Lower leg skin (tissue), 4 donors: ENCODE measurements around the gene FAM149A. TPM values are rescaled to one million over a fixed set of nuclear protein-coding genes. Genes with fewer than 3 reads are reported as not detected.

Experiments used
- DNase-seq, 2 donors: peaks; one replicate each; pipeline ENCODE4 v3.0.0-alpha.2; 2019; ENCODE audit warnings: low spot score in 2 of 2
- H3K4me3 ChIP-seq: fragments of 200-600 bp; sonication (generic); 2 replicates; pipeline ENCODE4 v1.5.1; 2017; ENCODE audit warnings: mild to moderate bottlenecking, low read depth; ENCODE audit not compliant: poor library complexity, severe bottlenecking
- POLR2A ChIP-seq, 2 donors: fragments of 450-650 bp; IDR thresholded peaks; one replicate each; pipeline ENCODE4 v1.6.1; 2016 to 2017; ENCODE audit warnings: antibody characterized with exemption in 2 of 2, mild to moderate bottlenecking in 1 of 2, moderate library complexity in 1 of 2
- WGBS, 2 donors: methylation state at CpG; one replicate each; pipeline ENCODE4 v1.1.5; 2018; 5-methylcytosine and 5-hydroxymethylcytosine counted together
- intact Hi-C: fragments of 100-400 bp; cut with DNase I; formaldehyde crosslinking; loops from one replicate; pipeline ENCODE4 v1.15.0; 2023; ENCODE audit warnings: low total_unique reads
- total RNA-seq, 4 donors: library from RNA; depleted of rRNA; stranded (reverse); fragments of >200 nt; gene quantifications; one replicate each; pipeline ENCODE4 v1.1.0, GENCODE V29; 2016
- TF ChIP-seq, protein P1 (sequence below), 3 donors: fragments of 450-650 bp; IDR thresholded peaks; one replicate each; pipeline ENCODE4 v1.5.1; 2016; ENCODE audit warnings: antibody characterized with exemption in 3 of 3, mild to moderate bottlenecking in 3 of 3, moderate library complexity in 2 of 3

Gene FAM149A
- 1 to 10 TPM in 3 of 4 donors, under 1 TPM in 1; 0.59 to 4.7 (median 2.7) TPM for total RNA-seq

DNA sequence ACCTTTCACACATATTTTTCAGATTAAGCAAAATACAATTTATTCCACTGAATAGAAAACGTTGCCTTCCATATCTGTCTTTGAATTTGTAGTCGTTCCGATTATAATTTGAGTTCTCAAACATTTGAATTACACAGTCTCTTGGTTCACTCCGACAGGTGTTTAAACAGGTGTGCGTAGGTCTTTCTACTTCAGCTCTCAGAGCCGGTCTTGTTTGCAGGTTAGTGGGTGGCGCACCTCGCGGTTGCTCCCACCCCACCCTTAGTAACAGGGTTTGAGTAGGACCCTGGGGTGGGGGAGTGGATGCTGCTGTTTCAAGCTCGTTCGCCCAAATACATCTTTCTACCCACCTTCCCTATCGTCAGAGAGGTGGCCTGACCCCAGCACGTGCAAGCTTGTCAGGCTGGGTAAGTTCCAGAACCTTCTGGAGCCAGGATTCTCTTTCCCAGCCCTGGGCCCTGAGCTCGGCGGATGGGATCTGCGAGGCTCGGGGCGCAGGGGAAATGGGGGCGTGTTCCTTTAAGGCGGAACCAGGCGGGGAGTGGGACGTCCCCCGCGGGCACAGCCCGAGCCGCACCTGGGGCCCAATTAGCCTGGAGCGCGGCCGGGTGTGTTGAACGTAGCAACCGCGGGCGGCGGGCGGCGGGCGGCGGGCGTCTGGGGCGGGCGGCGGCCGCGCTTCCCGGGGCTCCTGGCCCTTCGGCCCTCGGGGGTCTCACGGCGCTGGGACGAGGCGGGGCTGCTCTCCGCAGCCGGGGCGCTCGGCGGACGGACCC lies at the start of gene FAM149A:
Gene FAM149A, plus strand, starts transcription at position 591 of the 776 bp plus-strand sequence.
- peak within 1 kb of the TSS; percentile 17 for H3K4me3 ChIP-seq
- TF ChIP-seq POLR2A (IDR thresholded peaks at IDR 0.05): no peak
- TF ChIP-seq, protein P1, sequence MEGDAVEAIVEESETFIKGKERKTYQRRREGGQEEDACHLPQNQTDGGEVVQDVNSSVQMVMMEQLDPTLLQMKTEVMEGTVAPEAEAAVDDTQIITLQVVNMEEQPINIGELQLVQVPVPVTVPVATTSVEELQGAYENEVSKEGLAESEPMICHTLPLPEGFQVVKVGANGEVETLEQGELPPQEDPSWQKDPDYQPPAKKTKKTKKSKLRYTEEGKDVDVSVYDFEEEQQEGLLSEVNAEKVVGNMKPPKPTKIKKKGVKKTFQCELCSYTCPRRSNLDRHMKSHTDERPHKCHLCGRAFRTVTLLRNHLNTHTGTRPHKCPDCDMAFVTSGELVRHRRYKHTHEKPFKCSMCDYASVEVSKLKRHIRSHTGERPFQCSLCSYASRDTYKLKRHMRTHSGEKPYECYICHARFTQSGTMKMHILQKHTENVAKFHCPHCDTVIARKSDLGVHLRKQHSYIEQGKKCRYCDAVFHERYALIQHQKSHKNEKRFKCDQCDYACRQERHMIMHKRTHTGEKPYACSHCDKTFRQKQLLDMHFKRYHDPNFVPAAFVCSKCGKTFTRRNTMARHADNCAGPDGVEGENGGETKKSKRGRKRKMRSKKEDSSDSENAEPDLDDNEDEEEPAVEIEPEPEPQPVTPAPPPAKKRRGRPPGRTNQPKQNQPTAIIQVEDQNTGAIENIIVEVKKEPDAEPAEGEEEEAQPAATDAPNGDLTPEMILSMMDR (IDR thresholded peaks at IDR 0.05): no peak
- WGBS, 2 donors: 17 to 39% methylated on average over 19 to 49 of the region's 57 CpGs
- peak in 1 of 2 donors; percentile 18 for DNase-seq
- intact Hi-C loops: no loop called here

DNA sequence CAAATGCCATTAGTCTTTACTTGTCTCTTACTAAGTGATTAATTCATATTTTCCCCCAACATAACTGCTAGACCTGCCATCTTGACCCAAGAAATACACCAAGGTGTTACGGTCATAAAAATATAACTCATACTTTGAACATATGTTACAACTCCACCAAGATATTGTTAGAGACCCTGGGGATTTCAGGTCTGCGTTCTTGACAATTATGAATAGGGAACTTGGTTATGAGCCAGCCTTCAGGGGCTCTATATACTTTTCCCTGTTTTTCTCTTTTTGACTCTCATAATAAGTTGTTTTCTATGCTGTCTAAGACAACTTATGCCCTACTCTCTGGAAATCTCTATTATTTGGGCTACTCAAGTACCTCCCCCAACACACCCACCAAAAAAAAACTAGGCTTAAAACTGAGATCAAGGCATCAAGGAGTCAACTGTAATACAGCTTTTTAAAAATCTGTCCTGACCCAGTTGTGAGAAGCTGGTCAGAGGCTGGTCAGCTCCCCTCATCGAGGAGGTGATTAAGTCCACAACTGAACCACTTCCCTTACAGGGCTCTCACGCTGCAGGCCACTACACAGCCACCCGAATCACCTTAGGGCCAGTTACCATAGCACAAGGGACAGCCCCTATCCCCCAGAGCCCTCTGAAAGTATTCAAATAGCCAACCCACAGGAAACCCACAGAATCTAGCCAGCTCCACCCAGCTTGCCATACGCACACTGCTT lies 46.1 kb upstream of the FAM149A start:
- H3K4me3 ChIP-seq: no peak overlapping the region
- intact Hi-C loops: no loop called here
- 77 to 80% methylated on average over 6 of the region's 6 CpGs for WGBS, 2 donors
- DNase-seq: no peak
- no peak for TF ChIP-seq POLR2A (IDR thresholded peaks at IDR 0.05)
- TF ChIP-seq, protein P1 (IDR thresholded peaks at IDR 0.05): no peak

DNA sequence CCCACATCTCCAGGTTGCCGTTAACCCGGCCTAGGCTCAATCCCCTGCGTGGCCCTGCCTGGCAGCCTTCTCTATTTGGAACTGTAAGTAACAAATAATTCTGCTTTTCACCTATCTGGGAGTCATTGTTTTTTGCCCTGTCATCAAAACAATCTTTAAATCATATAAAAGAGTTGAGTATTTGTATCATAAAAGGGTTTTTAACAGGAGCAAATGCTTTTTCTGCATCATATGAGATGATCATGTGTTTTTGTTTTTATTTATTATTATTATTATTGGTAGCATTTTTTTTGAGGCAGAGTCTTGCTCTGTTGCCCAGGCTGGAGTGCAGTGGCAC lies 45.6 kb upstream of the FAM149A start:
- no peak overlapping the region for H3K4me3 ChIP-seq
- no peak for DNase-seq
- WGBS, 2 donors: 79 to 84% methylated on average over 3 of the region's 3 CpGs
- TF ChIP-seq POLR2A (IDR thresholded peaks at IDR 0.05): no peak
- TF ChIP-seq, protein P1 (IDR thresholded peaks at IDR 0.05): no peak
- intact Hi-C loops: no loop called here

DNA sequence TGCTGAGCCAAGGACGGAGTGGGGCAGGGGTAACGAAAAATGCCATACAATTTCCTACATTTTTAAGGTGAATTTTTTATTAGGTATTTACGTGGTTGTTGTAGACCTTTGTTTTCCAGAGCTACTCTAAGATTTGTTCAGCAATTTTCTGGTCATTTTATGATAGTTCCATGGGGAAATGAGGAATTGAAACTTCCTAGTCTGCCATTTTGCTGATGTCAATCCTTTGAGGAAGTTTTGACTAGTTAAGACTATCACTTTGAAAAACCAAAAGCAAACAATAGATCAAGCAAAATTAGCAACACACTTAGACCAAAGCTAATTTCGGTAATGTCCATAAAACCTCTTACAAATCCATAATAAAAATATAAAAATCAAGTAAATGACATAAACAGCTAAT lies 42.6 kb upstream of the FAM149A start:
- TF ChIP-seq, protein P1 (IDR thresholded peaks at IDR 0.05): no peak
- no peak for TF ChIP-seq POLR2A (IDR thresholded peaks at IDR 0.05)
- intact Hi-C loops: no loop called here
- no peak overlapping the region for H3K4me3 ChIP-seq
- 81 to 88% methylated on average over 4 of the region's 4 CpGs for WGBS, 2 donors
- DNase-seq: no peak

DNA sequence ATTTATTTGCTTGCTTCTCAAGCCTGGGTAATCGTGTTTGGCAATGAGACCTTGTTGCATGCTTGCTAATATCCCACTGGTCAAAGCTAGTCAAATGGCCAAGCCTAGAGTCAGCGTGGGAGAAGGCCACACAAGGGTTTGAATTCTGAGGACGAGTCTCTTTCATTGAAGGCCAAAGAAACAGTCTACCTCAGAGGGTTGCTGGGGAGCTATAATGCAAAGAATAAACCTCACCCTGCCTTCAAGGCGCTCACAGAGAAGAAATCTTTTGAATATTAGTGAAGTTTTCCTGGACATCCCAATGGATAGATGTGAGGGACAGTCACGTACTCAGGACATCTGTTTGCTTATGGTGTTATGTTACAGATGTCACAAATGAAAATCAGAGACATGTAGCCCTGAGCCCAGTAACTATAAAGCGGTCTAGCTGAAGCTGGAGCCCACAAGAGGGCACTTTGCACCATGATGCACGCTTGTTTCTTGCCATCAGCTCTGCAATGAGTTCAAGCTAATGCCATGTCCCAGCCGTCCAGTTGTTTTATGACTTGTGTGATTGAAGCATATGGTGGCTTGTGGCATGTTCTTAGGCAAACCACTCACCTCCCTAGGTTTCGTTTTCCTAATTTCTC lies 36.6 kb upstream of the FAM149A start:
- peak; percentile 43 to 89 for DNase-seq
- intact Hi-C loops: no loop called here
- no peak overlapping the region for H3K4me3 ChIP-seq
- TF ChIP-seq, protein P1 (IDR thresholded peaks at IDR 0.05): no peak
- TF ChIP-seq POLR2A (IDR thresholded peaks at IDR 0.05): no peak
- 48 to 52% methylated on average over 9 of the region's 9 CpGs for WGBS, 2 donors
